Bronchial epithelial cell (primary cell): ENCODE results near the gene CSMD2. TPM values are rescaled to one million over a fixed set of nuclear protein-coding genes. Genes with fewer than 3 reads are reported as not detected.

Experiments
- DNase-seq: peaks from one replicate; pipeline ENCODE4 v3.0.0-alpha.2; 2010; ENCODE audit warnings: low read depth
- FAIRE-seq: peaks from 2 replicates; lab custom pipeline; 2011; peaks lifted over from hg19 to GRCh38; lab: Jason Lieb, UNC
- H3K27me3 ChIP-seq: 2 replicates; pipeline ENCODE4 v1.5.1; 2011; ENCODE audit warnings: low read length; ENCODE audit not compliant: control insufficient read depth, insufficient read depth
- H3K36me3 ChIP-seq: 2 replicates; pipeline ENCODE4 v1.5.1; 2011; ENCODE audit warnings: low read length; ENCODE audit not compliant: control insufficient read depth, insufficient read depth
- H3K4me3 ChIP-seq: 2 replicates; pipeline ENCODE4 v1.5.1; 2011; ENCODE audit warnings: mild to moderate bottlenecking, low read depth, low read length, control low read depth
- CTCF ChIP-seq: IDR thresholded peaks from 2 replicates; pipeline ENCODE4 v1.5.1; 2011; ENCODE audit warnings: mild to moderate bottlenecking, moderate library complexity, low read length, control low read depth, inconsistent platforms; ENCODE audit not compliant: insufficient read depth, severe bottlenecking
- total RNA-seq: library from RNA; depleted of rRNA; stranded (reverse); fragments of >200 nt; gene quantifications from 2 replicates; pipeline ENCODE4 v1.2.1, GENCODE V29; 2014

CSMD2 gene
- total RNA-seq, 1 donor from 2014 or later: not detected

DNA sequence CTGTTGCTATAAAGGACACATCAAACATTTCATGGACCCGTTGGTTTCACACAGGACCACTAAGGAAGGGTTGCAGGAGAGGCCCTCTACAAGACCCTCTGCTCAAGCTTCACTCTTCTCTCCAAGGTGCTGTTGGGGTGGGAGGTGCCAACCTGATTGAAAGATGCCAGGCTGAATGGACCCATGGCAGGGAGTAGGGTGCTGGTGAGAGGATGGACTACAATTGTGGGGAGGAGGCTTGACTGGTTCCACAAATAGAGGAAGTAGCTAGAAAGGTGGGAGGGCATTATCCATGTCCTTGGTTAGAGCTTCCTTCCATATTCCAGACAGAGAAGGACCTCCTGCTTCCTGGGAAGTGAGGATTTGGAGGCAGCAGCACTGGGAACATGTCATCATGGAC lies 468.7 kb downstream of the CSMD2 start:
- Histone ChIP-seq H3K4me3 (no peak overlapping the region), H3K36me3 (no peaks in the 10 kb centered on the region), H3K27me3 (no peaks in the 10 kb centered on the region)
- DNase-seq: no peak
- TF ChIP-seq CTCF: no peak
- no peak for FAIRE-seq

GRCh38 chr1:33692206-33693188 lies 472.5 kb downstream of the CSMD2 start:
- no peak for TF ChIP-seq CTCF
- H3K27me3 ChIP-seq: no peaks in the 10 kb centered on the region
- no peak for FAIRE-seq

GRCh38 chr1:33687000-33687399 lies 478.0 kb downstream of the CSMD2 start:
- no peak for FAIRE-seq
- Histone ChIP-seq H3K27me3 (no peaks in the 10 kb centered on the region), H3K4me3 (no peak overlapping the region), H3K36me3 (no peaks in the 10 kb centered on the region)
- TF ChIP-seq CTCF: no peak
- no peak for DNase-seq

More at GRCh38 chr1:33692206-33693188, 472.5 kb downstream of the CSMD2 start:
- DNase-seq: no peak
- no peaks in the 10 kb centered on the region for H3K36me3 ChIP-seq
- no peak overlapping the region for H3K4me3 ChIP-seq

- no peaks in the 10 kb centered on the region for H3K27me3 ChIP-seq
- DNase-seq: no peak
- no peak overlapping the region for H3K4me3 ChIP-seq
- H3K36me3 ChIP-seq: no peaks in the 10 kb centered on the region
- no peak for TF ChIP-seq CTCF
- no peak for FAIRE-seq
Measured at GRCh38 chr1:33686551-33686950, 478.5 kb downstream of the CSMD2 start.

- Histone ChIP-seq H3K27me3 (no peaks in the 10 kb centered on the region), H3K4me3 (no peak overlapping the region), H3K36me3 (no peaks in the 10 kb centered on the region)
- TF ChIP-seq CTCF: no peak
- FAIRE-seq: no peak
- no peak for DNase-seq
Measured at GRCh38 chr1:33685256-33685655, 479.8 kb downstream of the CSMD2 start.
